HEK293 (cell line): Measurements from ENCODE around the gene CLDN1.

ENCODE experiments used
- CTCF ChIA-PET: fragments of 350-600 bp; formaldehyde crosslinking; extraction: SDS; loops from one replicate; lab custom pipeline; 2021; ENCODE audit warnings: antibody characterized with exemption; lab: Yijun Ruan, JAX
- POLR2A ChIA-PET: fragments of 300-600 bp; formaldehyde crosslinking; extraction: SDS; loops from one replicate; lab custom pipeline; 2020; ENCODE audit warnings: antibody characterized with exemption, inconsistent platforms; lab: Yijun Ruan, JAX
- H3K27ac ChIP-seq: fragments of 200-500 bp; sonication (Bioruptor generic); 2 replicates; pipeline ENCODE4 v1.5.1; 2014; ENCODE audit warnings: low read depth, low read length, control low read depth, inconsistent platforms; ENCODE audit errors: extremely low read depth
- H3K36me3 ChIP-seq, 2 experiments: fragments of 200-500 bp in 1 of 2; sonication (Bioruptor generic) in 1 of 2; 1 replicate in 1 of 2; 2 replicates in 1 of 2; pipeline ENCODE4 v1.5.1; 2014 to 2017; ENCODE audit warnings: inconsistent platforms in 2 of 2, low read length in 2 of 2; ENCODE audit not compliant: control insufficient read depth in 2 of 2, insufficient read depth in 1 of 2
- H3K4me1 ChIP-seq: fragments of 200-500 bp; sonication (Bioruptor generic); 2 replicates; pipeline ENCODE4 v1.5.1; 2014; ENCODE audit warnings: mild to moderate bottlenecking, low read length, inconsistent platforms; ENCODE audit not compliant: control insufficient read depth, insufficient read depth
- H3K4me3 ChIP-seq: 2 replicates; pipeline ENCODE4 v1.5.1; 2011; ENCODE audit warnings: low read depth, mild to moderate bottlenecking, control low read depth, low read length, moderate library complexity
- H3K9me3 ChIP-seq: fragments of 200-500 bp; sonication (Bioruptor generic); 2 replicates; pipeline ENCODE4 v1.5.1; 2014; ENCODE audit warnings: low read depth, low read length, inconsistent platforms; ENCODE audit not compliant: control insufficient read depth, insufficient read depth
- BCL6B ChIP-seq: fragments of 450-650 bp; formaldehyde crosslinking; IDR thresholded peaks from 2 replicates; pipeline ENCODE4 v1.5.1; 2017; ENCODE audit warnings: missing biosample characterization, missing genetic modification characterization
- PRDM10 ChIP-seq: fragments of 450-650 bp; formaldehyde crosslinking; IDR thresholded peaks from 2 replicates; pipeline ENCODE4 v1.5.1; 2016; ENCODE audit warnings: missing biosample characterization, missing genetic modification characterization
- PRDM4 ChIP-seq: fragments of 450-650 bp; formaldehyde crosslinking; IDR thresholded peaks from 2 replicates; pipeline ENCODE4 v1.5.1; 2017; ENCODE audit warnings: missing biosample characterization, missing genetic modification characterization
- YY1 ChIP-seq: fragments of 450-650 bp; formaldehyde crosslinking; IDR thresholded peaks from 2 replicates; pipeline ENCODE4 v1.5.1; 2018; ENCODE audit warnings: missing biosample characterization, missing genetic modification characterization
- ZIC2 ChIP-seq: fragments of 450-650 bp; formaldehyde crosslinking; IDR thresholded peaks from 2 replicates; pipeline ENCODE4 v1.5.1; 2016; ENCODE audit warnings: missing biosample characterization, missing genetic modification characterization
- ZNF138 ChIP-seq: fragments of 450-650 bp; formaldehyde crosslinking; IDR thresholded peaks from 2 replicates; pipeline ENCODE4 v1.5.1; 2016; ENCODE audit warnings: missing biosample characterization, missing genetic modification characterization, borderline replicate concordance
- ZNF146 ChIP-seq: fragments of 450-650 bp; formaldehyde crosslinking; IDR thresholded peaks from 2 replicates; pipeline ENCODE4 v1.5.1; 2016; ENCODE audit warnings: missing biosample characterization, missing genetic modification characterization
- ZNF223 ChIP-seq: fragments of 450-650 bp; formaldehyde crosslinking; IDR thresholded peaks from 2 replicates; pipeline ENCODE4 v1.5.1; 2016; ENCODE audit warnings: missing biosample characterization, missing genetic modification characterization
- ZNF23 ChIP-seq: fragments of 450-650 bp; formaldehyde crosslinking; IDR thresholded peaks from 2 replicates; pipeline ENCODE4 v1.5.1; 2016; ENCODE audit warnings: missing biosample characterization, missing genetic modification characterization, borderline replicate concordance
- ZNF354C ChIP-seq: fragments of 450-650 bp; formaldehyde crosslinking; IDR thresholded peaks from 2 replicates; pipeline ENCODE4 v1.5.1; 2016; ENCODE audit warnings: missing biosample characterization, missing genetic modification characterization, low read depth, borderline replicate concordance
- ZNF404 ChIP-seq: fragments of 450-650 bp; formaldehyde crosslinking; IDR thresholded peaks from 2 replicates; pipeline ENCODE4 v1.5.1; 2017; ENCODE audit warnings: missing biosample characterization, missing genetic modification characterization
- ZNF423 ChIP-seq: fragments of 450-650 bp; formaldehyde crosslinking; IDR thresholded peaks from 2 replicates; pipeline ENCODE4 v1.5.1; 2016; ENCODE audit warnings: missing biosample characterization, missing genetic modification characterization
- ZNF433 ChIP-seq: fragments of 450-650 bp; formaldehyde crosslinking; IDR thresholded peaks from 2 replicates; pipeline ENCODE4 v1.5.1; 2016; ENCODE audit warnings: missing biosample characterization, missing genetic modification characterization, low read depth
- ZNF473 ChIP-seq: fragments of 450-650 bp; formaldehyde crosslinking; IDR thresholded peaks from 2 replicates; pipeline ENCODE4 v1.5.1; 2017; ENCODE audit warnings: missing biosample characterization, missing genetic modification characterization
- ZNF544 ChIP-seq: fragments of 450-650 bp; formaldehyde crosslinking; IDR thresholded peaks from 2 replicates; pipeline ENCODE4 v1.5.0; 2017; ENCODE audit warnings: missing biosample characterization, missing genetic modification characterization
- ZNF629 ChIP-seq: fragments of 450-650 bp; formaldehyde crosslinking; IDR thresholded peaks from 2 replicates; pipeline ENCODE4 v1.5.1; 2017; ENCODE audit warnings: missing biosample characterization, missing genetic modification characterization
- ZNF664 ChIP-seq: fragments of 450-650 bp; formaldehyde crosslinking; IDR thresholded peaks from 2 replicates; pipeline ENCODE4 v1.5.1; 2016; ENCODE audit warnings: missing biosample characterization, missing genetic modification characterization
- ZNF768 ChIP-seq: fragments of 450-650 bp; formaldehyde crosslinking; IDR thresholded peaks from 2 replicates; pipeline ENCODE4 v1.5.1; 2018; ENCODE audit warnings: missing biosample characterization, mild to moderate bottlenecking, missing genetic modification characterization
- TF ChIP-seq, protein P1 (sequence below): fragments of 450-650 bp; formaldehyde crosslinking; IDR thresholded peaks from 2 replicates; pipeline ENCODE4 v1.5.1; 2016; ENCODE audit warnings: missing biosample characterization, missing genetic modification characterization
- TF ChIP-seq, protein P2 (sequence below): fragments of 450-650 bp; formaldehyde crosslinking; IDR thresholded peaks from 2 replicates; pipeline ENCODE4 v1.5.1; 2017; ENCODE audit warnings: missing biosample characterization, missing genetic modification characterization

The CLDN1 gene

DNA sequence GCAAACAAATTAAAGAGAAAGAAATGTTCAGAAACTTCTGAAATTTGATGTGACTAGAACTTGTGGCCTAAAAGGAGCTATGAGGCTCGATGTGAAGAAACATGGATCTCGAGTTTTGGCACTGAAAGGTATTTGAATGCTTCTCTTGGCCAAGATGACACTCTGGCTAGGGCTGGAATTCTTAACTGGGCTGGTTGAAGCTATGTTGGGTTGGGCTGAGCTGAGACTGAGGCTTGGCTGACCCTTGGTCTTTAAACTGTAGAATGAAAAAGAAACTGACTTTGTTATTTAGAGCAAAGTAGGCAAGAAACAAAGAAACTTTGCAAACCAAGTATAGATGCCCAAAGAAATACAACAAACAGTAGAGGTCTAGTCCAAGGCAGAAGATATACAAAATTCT, 37.6 kb upstream of the CLDN1 start (continued):
- no peak for TF ChIP-seq ZNF354C (tag by site-specific recombination)
- TF ChIP-seq PRDM4 (tag by site-specific recombination): no peak
- TF ChIP-seq ZNF423 (tag by site-specific recombination): no peak
- TF ChIP-seq ZNF404 (tag by site-specific recombination): no peak
- TF ChIP-seq, all 188 proteins: peak for 0

DNA sequence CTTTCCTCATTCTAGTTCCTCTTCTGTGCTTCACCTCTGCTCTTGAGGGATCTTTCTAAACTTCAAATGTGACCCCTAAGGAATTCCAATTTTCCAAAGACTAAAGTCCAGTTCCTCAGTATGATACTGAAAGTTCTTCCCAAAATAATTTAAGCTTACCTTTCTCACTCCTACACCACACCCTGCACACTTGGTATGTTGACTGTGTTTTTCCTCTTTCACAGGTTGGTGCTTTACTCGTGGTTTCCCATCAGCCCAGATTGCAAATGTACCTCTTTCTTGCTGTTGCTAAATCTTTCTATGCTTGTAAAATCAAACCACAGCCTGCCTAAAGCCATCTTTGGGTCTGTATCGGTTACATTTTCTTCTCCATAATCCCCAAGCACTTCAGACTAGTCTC, 35.2 kb upstream of the CLDN1 start:
- Histone ChIP-seq H3K27ac (no peak overlapping the region), H3K9me3 (no peaks in the 10 kb centered on the region), H3K4me1 (no peaks in the 10 kb centered on the region), H3K4me3 (no peak overlapping the region), H3K36me3 (no peaks in the 10 kb centered on the region)
- CTCF ChIA-PET: interaction anchor here (0.7 kb wide), 1 partner anchor 37 kb away, joined by 3 read pairs; no protein-coding TSS in a partner anchor
- POLR2A ChIA-PET: no interaction called here
- TF ChIP-seq ZNF146 (no peak), ZNF544 (tag by site-specific recombination) (no peak), ZNF664 (tag by site-specific recombination) (no peak), ZNF138 (tag by site-specific recombination) (no peak), ZIC2 (tag by site-specific recombination) (no peak), ZNF473 (tag by site-specific recombination) (no peak), ZNF768 (tag by site-specific recombination) (no peak), YY1 (tag by site-specific recombination) (no peak), ZNF354C (tag by site-specific recombination) (no peak), ZNF433 (tag by site-specific recombination) (no peak), ZNF223 (no peak), BCL6B (tag by site-specific recombination) (no peak), ZNF629 (tag by site-specific recombination) (no peak), PRDM10 (tag by site-specific recombination) (no peak), ZNF23 (tag by site-specific recombination) (no peak)
- TF ChIP-seq, protein P1, sequence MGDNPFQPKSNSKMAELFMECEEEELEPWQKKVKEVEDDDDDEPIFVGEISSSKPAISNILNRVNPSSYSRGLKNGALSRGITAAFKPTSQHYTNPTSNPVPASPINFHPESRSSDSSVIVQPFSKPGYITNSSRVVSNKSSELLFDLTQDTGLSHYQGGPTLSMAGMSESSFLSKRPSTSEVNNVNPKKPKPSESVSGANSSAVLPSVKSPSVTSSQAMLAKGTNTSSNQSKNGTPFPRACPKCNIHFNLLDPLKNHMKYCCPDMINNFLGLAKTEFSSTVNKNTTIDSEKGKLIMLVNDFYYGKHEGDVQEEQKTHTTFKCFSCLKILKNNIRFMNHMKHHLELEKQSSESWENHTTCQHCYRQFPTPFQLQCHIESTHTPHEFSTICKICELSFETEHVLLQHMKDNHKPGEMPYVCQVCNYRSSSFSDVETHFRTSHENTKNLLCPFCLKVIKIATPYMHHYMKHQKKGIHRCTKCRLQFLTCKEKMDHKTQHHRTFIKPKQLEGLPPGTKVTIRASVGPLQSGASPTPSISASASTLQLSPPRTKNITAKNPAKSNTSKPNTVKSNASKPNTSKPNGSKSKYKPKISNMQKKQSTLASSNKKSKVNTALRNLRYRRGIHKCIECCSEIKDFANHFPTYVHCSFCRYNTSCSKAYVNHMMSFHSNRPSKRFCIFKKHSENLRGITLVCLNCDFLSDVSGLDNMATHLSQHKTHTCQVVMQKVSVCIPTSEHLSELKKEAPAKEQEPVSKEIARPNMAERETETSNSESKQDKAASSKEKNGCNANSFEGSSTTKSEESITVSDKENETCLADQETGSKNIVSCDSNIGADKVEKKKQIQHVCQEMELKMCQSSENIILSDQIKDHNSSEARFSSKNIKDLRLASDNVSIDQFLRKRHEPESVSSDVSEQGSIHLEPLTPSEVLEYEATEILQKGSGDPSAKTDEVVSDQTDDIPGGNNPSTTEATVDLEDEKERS (tag by site-specific recombination): no peak
- TF ChIP-seq, protein P2, sequence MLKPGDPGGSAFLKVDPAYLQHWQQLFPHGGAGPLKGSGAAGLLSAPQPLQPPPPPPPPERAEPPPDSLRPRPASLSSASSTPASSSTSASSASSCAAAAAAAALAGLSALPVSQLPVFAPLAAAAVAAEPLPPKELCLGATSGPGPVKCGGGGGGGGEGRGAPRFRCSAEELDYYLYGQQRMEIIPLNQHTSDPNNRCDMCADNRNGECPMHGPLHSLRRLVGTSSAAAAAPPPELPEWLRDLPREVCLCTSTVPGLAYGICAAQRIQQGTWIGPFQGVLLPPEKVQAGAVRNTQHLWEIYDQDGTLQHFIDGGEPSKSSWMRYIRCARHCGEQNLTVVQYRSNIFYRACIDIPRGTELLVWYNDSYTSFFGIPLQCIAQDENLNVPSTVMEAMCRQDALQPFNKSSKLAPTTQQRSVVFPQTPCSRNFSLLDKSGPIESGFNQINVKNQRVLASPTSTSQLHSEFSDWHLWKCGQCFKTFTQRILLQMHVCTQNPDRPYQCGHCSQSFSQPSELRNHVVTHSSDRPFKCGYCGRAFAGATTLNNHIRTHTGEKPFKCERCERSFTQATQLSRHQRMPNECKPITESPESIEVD (tag by site-specific recombination): no peak
